Aorta (tissue), 5 donors: ENCODE measurements around the gene INPP5K. TPM values are rescaled to one million over a fixed set of nuclear protein-coding genes. Genes with fewer than 3 reads are reported as not detected.

ENCODE experiments used
- ATAC-seq: fragments of 200-7000 bp; cut with Tn5 transposase; one replicate; pipeline ENCODE4 v1.9.1; 2022; ENCODE audit warnings: moderate library complexity; ENCODE audit not compliant: low FRiP score
- DNase-seq, 2 donors: peaks; one replicate each; pipeline ENCODE4 v3.0.0-alpha.2; 2020
- H3K27ac ChIP-seq, 2 donors: one replicate each; pipeline ENCODE4 v1.5.1; 2013; ENCODE audit warnings: low read length in 2 of 2, mild to moderate bottlenecking in 2 of 2, moderate library complexity in 2 of 2, control low read depth in 1 of 2, inconsistent platforms in 1 of 2, low read depth in 1 of 2
- H3K27me3 ChIP-seq, 2 donors: one replicate each; pipeline ENCODE4 v1.6.1; 2013; ENCODE audit warnings: control low read depth in 1 of 2, low read length in 1 of 2, mild to moderate bottlenecking in 1 of 2, moderate library complexity in 1 of 2; ENCODE audit not compliant: insufficient read depth in 2 of 2, control insufficient read depth in 1 of 2
- H3K36me3 ChIP-seq, 2 donors: one replicate each; pipeline ENCODE4 v1.6.1; 2013; ENCODE audit warnings: control low read depth in 1 of 2, low read length in 1 of 2, mild to moderate bottlenecking in 1 of 2; ENCODE audit not compliant: insufficient read depth in 2 of 2, control insufficient read depth in 1 of 2
- H3K4me1 ChIP-seq, 2 donors: one replicate each; pipeline ENCODE4 v1.6.1; 2013; ENCODE audit warnings: low read length in 2 of 2, control low read depth in 1 of 2, mild to moderate bottlenecking in 1 of 2, moderate library complexity in 1 of 2; ENCODE audit not compliant: insufficient read depth in 2 of 2, control insufficient read depth in 1 of 2
- H3K4me3 ChIP-seq, 2 donors: one replicate each; pipeline ENCODE4 v1.5.1; 2013; ENCODE audit warnings: low read length in 2 of 2, control low read depth in 1 of 2, mild to moderate bottlenecking in 1 of 2
- H3K9me3 ChIP-seq: one replicate; pipeline ENCODE4 v1.6.1; 2013; ENCODE audit warnings: mild to moderate bottlenecking, low read length; ENCODE audit not compliant: control insufficient read depth
- WGBS, 2 donors: extraction: QIAGEN DNeasy Blood & Tissue Kit; methylation state at CpG; one replicate each; pipeline ENCODE4 v1.1.7; 2013; 5-methylcytosine and 5-hydroxymethylcytosine counted together
- intact Hi-C, 2 donors: fragments of 100-400 bp; cut with DNase I; formaldehyde crosslinking; loops; one replicate each; pipeline versions ENCODE4 v1.14.2 to v1.15.0; 2022
- polyA plus RNA-seq, 2 donors: library from polyadenylated mRNA; stranded (reverse); fragments of 200-250 nt; gene quantifications; one replicate each; pipeline ENCODE4 v1.2.3, GENCODE V29; 2013
- total RNA-seq, 2 donors: library from RNA; stranded (reverse); fragmentation: NEBNext Ultra II Directional; extraction: Animal tissue kit (Norgen Biotek cat#: 25700); gene quantifications; one replicate each; pipeline ENCODE4 v1.2.1, GENCODE V29; 2021
- donor health status: healthy with polysubstance abuse.
- donor health status: Bipolar disorder and iron deficiency.
- donor health status: DM: no; HTN: no; CAD: no.
- donor health status: DM: no; HTN: no; CAD: no.
- donor health status: DM: yes; HTN: yes; CAD: no.

The INPP5K gene
- total and polyA plus RNA-seq, 4 donors: 13.5 to 51.3 (median 38.2) TPM

DNA sequence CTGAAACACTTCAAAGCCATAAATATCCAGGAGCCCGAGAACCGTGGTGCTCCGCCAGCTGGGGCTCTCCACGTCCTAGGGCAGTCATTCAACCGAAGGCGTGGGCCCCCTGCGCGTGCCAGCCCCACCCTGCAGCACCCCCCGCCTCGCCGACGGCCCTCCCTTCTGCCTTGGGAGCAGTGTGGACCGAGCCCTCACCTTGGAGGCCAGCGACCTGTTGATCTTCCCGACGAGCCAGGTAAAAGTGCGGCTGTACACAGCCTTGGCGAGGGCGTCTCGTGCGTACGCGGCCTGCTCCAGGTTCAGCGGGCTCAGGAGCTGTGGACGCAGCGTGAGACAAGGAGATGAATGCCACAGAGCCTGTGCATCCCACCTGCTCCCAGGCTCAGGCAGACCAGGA is 38.0 kb downstream of the INPP5K start:
- Histone ChIP-seq H3K4me3 (no peak overlapping the region), H3K27me3 (no peaks in the 10 kb centered on the region), H3K36me3 (peaks cover 0 to 14% of the 10 kb centered on the region in 2 donors), H3K4me1 (no peaks in the 10 kb centered on the region), H3K27ac (no peak overlapping the region), H3K9me3 (no peaks in the 10 kb centered on the region)
- intact Hi-C loops: no loop called here
- 88 to 90% methylated on average over 25 to 26 of the region's 26 CpGs for WGBS, 2 donors
- no peak for DNase-seq
- no peak for ATAC-seq

DNA sequence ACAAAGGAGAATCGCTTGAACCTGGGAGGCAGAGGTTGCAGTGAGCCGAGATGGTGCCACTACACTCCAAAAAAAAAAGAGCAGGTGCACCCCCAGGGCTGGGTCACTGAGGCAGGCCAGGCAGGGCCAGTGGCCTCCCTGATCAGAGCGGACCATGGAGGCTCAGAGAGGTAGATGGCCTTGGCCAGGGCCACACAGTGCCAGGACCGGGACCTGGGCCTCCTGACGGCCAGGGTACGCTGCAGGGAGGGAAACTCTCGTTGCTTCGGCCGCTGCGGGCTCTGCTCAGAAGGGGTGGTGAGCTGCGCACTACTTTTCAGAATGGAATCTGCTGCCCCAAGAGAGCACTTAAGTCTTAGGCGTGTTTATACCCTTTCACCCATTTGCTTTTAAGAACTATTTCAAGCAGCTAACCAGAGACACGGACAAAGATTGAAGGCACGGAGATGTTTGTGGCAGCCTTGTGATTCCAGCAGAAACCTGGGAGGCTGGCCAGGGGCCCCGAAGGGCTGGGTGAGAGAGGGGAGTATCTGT is 41.0 kb downstream of the INPP5K start:
- WGBS, 2 donors: 86 to 88% methylated on average over 15 of the region's 15 CpGs
- no peaks in the 10 kb centered on the region for H3K9me3 ChIP-seq
- intact Hi-C loops: no loop called here
- no peaks in the 10 kb centered on the region for H3K27me3 ChIP-seq
- no peak overlapping the region for H3K27ac ChIP-seq
- H3K36me3 ChIP-seq: peaks cover 4 to 20% of the 10 kb centered on the region in 2 donors
- DNase-seq (no peak), ATAC-seq (no peak)
- no peak overlapping the region for H3K4me3 ChIP-seq
- H3K4me1 ChIP-seq: no peaks in the 10 kb centered on the region

DNA sequence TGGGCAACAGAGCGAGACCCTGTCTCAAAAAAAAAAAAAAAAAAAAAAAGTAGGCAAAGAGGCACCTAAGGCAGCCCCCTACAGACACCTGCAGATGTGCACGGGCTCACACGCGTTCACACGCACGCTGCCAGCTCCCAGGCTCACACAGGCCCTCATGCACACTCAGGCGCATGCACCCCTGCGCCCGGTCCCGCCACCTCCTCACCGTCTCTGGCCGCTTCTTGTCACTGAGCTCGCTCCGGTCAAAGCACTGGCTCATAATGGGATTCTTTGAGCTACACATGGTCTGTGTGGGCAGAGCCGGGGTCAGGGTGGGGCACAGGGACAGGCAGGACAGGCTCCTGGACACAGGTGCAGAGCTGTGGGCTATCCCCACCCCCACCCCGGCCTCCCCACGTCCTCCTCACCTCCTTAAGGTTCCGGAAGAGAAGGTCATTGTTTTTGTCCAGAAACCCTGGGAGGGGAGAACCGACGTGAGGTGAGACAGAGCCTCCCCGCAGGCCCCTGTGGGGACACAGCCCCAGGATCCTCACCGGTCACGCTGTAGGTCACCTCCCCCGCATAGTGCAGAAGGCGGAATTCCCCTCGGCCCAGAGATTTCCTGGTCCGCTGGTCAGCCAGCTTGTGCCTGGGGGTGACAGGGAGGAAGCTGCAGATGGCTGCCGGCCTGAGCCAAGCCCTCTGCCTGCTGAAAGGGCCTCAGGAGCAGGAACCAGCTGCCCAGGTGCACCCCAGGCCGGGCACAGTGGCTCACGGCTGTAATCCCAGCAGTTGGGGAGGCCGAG is 41.8 kb downstream of the INPP5K start:
- ATAC-seq (no peak), DNase-seq (no peak)
- Histone ChIP-seq H3K4me3 (no peak overlapping the region), H3K27me3 (no peaks in the 10 kb centered on the region), H3K27ac (no peak overlapping the region), H3K4me1 (no peaks in the 10 kb centered on the region), H3K9me3 (no peaks in the 10 kb centered on the region), H3K36me3 (peaks cover 4 to 21% of the 10 kb centered on the region in 2 donors)
- WGBS, 2 donors: 86 to 91% methylated on average over 31 of the region's 31 CpGs
- intact Hi-C loops: no loop called here

DNA sequence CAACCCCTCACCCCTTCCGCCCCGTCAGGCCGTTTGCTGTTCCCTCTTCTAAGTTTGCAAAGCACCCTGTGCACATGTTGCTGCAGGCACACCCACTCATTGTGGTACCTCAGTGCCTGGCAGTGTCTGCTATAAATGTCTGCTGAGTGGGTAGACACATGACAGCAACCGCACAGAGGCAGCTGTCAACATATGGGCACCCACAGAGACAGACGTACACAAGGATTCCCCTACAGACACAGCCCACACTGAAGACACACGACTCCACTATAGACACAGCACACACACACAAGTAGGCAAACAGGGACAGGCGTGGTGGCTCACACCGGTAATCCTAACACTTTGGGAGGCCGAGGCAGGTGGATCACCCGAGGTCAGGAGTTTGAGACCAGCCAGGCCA is 42.6 kb downstream of the INPP5K start:
- H3K27ac ChIP-seq: no peak overlapping the region
- H3K9me3 ChIP-seq: no peaks in the 10 kb centered on the region
- intact Hi-C loops: no loop called here
- ATAC-seq (no peak), DNase-seq (no peak)
- peaks cover 4 to 21% of the 10 kb centered on the region in 2 donors for H3K36me3 ChIP-seq
- no peaks in the 10 kb centered on the region for H3K4me1 ChIP-seq
- no peak overlapping the region for H3K4me3 ChIP-seq
- H3K27me3 ChIP-seq: no peaks in the 10 kb centered on the region
- WGBS, 2 donors: 86% methylated on average over 10 of the region's 10 CpGs

DNA sequence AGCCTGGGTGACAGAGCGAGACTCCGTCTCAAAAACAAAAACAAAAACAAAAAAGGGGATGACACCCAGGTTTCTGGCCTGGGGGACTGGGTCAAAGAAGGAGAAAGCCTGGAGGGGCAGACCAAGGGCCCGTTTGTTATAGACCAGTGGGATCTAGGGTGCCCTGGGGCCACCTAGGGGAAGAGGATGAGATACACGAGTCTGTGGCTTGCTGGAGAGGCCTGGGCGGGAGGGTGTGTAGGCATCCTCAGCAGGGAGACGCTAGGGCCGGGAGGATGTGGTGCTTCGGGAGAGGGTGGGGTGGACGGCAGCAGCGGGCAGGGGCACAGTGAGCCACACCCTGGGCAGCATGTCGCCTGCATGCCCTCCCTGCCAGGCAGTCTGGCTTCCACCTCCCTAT is 43.2 kb downstream of the INPP5K start:
- no peak overlapping the region for H3K27ac ChIP-seq

DNA sequence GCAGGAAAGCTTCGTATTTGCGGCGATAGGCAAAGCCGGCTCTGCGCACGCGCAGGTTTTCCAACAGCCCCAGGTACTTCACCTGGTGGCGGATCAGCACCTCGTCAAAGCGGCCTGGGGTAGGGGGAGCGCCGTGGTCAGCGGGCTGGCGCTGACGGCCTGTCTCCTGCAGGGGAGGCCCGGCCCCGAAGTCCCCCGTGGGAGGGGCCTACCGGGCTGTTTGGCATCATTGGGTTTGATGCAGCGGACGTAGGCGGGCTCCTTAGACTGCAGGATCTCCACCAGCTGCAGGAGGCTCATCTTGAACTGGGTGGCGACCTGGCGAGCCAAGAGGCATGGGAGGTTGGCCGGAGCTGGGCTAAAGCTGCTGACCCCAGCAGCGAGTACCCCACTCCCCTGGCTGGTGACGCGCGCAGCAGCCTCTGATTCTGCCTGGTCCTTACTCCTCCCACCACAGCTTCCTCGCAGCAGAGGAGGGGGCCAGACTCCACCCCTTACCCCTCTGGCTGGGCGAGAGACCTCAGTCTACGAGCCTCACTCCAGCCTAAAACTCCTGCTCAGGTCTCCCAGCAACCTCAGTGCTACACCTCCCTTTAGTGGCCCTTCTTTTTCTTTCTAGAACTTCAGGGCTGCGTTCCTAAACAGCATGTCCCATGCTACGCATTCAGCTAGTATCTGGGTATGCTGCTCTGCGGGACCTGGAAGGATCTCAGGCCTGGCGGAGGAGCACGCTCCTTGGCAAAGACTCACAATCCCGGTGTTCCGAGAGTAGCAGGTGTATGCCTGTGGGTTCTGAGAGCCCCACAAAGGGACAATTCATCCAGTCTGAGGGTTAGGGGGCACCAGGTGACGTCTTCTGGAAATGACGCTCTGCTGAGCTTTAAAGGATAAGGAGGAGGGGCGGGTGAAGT is 44.2 kb downstream of the INPP5K start:
- intact Hi-C loops: no loop called here

More for the DNA sequence above, 43.2 kb downstream of the INPP5K start:
- H3K36me3 ChIP-seq: peaks cover 4 to 19% of the 10 kb centered on the region in 2 donors
- no peaks in the 10 kb centered on the region for H3K4me1 ChIP-seq
- DNase-seq (no peak), ATAC-seq (no peak)
- no peaks in the 10 kb centered on the region for H3K27me3 ChIP-seq
- intact Hi-C loops: no loop called here
- H3K4me3 ChIP-seq: no peak overlapping the region
- no peaks in the 10 kb centered on the region for H3K9me3 ChIP-seq
- 74 to 78% methylated on average over 11 of the region's 11 CpGs for WGBS, 2 donors

DNA sequence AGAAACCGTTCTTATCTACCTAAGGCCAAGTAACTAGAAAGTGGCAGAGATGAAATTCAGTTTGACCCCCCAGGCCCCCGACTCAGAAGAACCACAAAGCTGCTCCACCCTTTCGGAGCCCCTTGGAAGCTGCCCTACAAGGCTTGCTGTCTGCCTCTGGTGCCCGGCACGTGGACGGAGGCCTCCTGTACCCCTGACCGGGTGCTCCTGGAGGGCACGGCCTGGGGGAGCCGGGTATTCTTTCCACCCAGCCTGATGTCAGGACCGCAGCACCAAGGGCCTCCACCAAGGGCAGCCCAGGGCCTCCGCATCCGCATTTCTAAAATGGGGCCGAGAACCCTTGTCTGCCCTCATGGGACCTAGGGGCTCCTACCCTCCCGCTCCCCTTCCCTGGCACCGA is 44.9 kb downstream of the INPP5K start:
- Histone ChIP-seq H3K4me1 (no peaks in the 10 kb centered on the region), H3K9me3 (no peaks in the 10 kb centered on the region), H3K36me3 (peaks cover 7 to 22% of the 10 kb centered on the region in 2 donors), H3K27ac (no peak overlapping the region), H3K27me3 (no peaks in the 10 kb centered on the region), H3K4me3 (no peak overlapping the region)
- ATAC-seq (no peak), DNase-seq (no peak)
- 89 to 92% methylated on average over 15 of the region's 15 CpGs for WGBS, 2 donors
- intact Hi-C loops: no loop called here

More for the DNA sequence above, 44.2 kb downstream of the INPP5K start:
- Histone ChIP-seq H3K36me3 (peaks cover 7 to 18% of the 10 kb centered on the region in 2 donors), H3K4me3 (no peak overlapping the region), H3K27me3 (no peaks in the 10 kb centered on the region), H3K27ac (no peak overlapping the region), H3K4me1 (no peaks in the 10 kb centered on the region), H3K9me3 (no peaks in the 10 kb centered on the region)
- DNase-seq: no peak
- ATAC-seq: no peak
- WGBS, 2 donors: 80% methylated on average over 42 of the region's 42 CpGs

DNA sequence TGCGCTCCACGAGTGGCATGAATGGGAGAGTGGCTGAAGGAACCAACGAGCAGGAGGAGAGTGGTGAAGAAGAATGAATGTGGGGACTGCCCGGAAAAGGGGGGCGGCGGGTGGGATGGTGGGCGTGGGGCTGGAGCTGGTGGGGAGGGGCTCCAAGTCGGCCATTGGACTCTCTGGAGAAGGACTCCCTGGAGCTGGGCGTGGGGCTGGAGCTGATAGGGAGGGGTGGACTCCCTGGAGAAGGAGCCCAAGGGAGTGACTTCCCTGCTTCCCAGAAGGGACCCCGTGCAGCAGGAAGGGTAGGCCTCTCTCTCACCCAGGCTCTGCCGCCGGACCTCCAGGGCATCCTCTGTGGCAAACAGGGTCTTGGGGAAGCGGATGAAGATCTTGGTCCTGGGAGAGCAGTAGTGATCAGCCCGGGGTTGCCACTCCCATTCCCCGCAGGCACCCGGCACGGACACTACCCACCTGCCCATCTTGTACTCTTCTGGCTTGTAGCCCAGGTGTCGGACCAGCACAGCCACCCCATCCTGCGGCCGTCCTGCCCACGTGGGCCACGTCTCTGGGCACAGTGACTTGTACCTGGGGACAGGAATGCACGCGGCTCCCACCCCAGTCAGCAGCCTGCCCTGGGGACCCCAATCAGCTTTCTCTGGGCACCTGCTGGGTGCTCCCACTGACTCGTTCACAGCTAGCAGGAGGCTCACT is 45.5 kb downstream of the INPP5K start:
- Histone ChIP-seq H3K36me3 (peaks cover 7 to 22% of the 10 kb centered on the region in 2 donors), H3K27ac (no peak overlapping the region), H3K27me3 (no peaks in the 10 kb centered on the region), H3K4me1 (no peaks in the 10 kb centered on the region), H3K4me3 (no peak overlapping the region), H3K9me3 (no peaks in the 10 kb centered on the region)
- ATAC-seq: no peak
- 84 to 86% methylated on average over 24 to 25 of the region's 25 CpGs for WGBS, 2 donors
- no peak for DNase-seq
- intact Hi-C loops: no loop called here
